ENCODE data around the gene THBD.

- TF ChIP-seq EZH2 (IDR thresholded peaks at IDR 0.05; ENCODE audit: low read length, unreplicated experiment) (no peak), CTCF (conservative IDR thresholded peaks at IDR 0.05; ENCODE audit: low read depth, low read length) (no peak)
These were observed 24.8 kb downstream of the THBD start for GRCh38 chr20:23024701-23025100.
